Activated CD4-positive, alpha-beta T cell treated with anti-CD3 and anti-CD28 coated beads, Interleukin-2, amount 10 ng/mL, durations not matched to agents 24 days and 14 days (primary cell): ENCODE measurements around the gene PROS1. TPM values are rescaled to one million over a fixed set of nuclear protein-coding genes. Genes with fewer than 3 reads are reported as not detected.
"Not testable (repeated sequence)": the region's sequence is repeated elsewhere in the genome, so short reads cannot be mapped to it uniquely, and the experiment has no call there.

Experiments
- DNase-seq: peaks from one replicate; pipeline ENCODE4 v3.0.0; 2022
- H3K27ac Mint-ChIP-seq: one replicate; pipeline ENCODE4 v1.8.0; 2022; ENCODE audit warnings: mild to moderate bottlenecking, mixed read lengths
- H3K27me3 Mint-ChIP-seq: one replicate; pipeline ENCODE4 v1.8.0; 2022; ENCODE audit warnings: mixed read lengths
- H3K36me3 Mint-ChIP-seq: one replicate; pipeline ENCODE4 v1.8.0; 2022; ENCODE audit warnings: low read depth, mild to moderate bottlenecking, mixed read lengths
- H3K4me1 Mint-ChIP-seq: one replicate; pipeline ENCODE4 v1.8.0; 2021; ENCODE audit warnings: mixed read lengths
- H3K4me3 Mint-ChIP-seq: one replicate; pipeline ENCODE4 v1.8.0; 2022; ENCODE audit warnings: mild to moderate bottlenecking, moderate library complexity, mixed read lengths
- H3K9me3 Mint-ChIP-seq: one replicate; pipeline ENCODE4 v1.8.0; 2021; ENCODE audit warnings: mixed read lengths
- intact Hi-C: fragments of 100-400 bp; cut with micrococcal nuclease; formaldehyde crosslinking; loops from one replicate; pipeline ENCODE4 v1.15.1; 2023
- total RNA-seq: library from RNA; stranded (reverse); gene quantifications from 2 replicates; pipeline ENCODE4 v1.2.3, GENCODE V29; 2022

Gene PROS1
- total RNA-seq, 1 donor from 2014 or later = 1.3 TPM

DNA sequence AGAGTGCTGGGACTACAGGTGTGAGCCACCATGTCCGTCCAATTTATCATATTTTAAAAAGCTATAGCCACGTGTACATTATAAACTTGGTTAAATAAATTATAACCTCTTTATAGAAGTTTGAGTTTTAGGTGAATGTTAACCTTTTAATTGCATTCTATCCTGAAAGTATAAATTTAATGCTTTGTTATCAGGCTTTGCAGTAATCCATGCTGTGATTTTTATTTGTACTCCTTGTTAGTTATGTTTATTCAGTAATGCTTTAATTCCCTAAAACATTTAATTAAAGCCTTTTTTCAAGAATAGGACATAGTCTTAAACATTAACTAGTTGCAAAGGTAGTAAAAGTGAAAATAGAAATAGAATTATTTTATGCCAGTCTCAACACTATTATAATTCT is 17.9 kb upstream of the PROS1 start:
- no peak overlapping the region for H3K4me3 Mint-ChIP-seq
- no peaks in the 10 kb centered on the region for H3K9me3 Mint-ChIP-seq
- peaks cover 7% of the 10 kb centered on the region for H3K4me1 Mint-ChIP-seq
- no peak for DNase-seq
- H3K27me3 Mint-ChIP-seq = no peaks in the 10 kb centered on the region
- no peaks in the 10 kb centered on the region for H3K36me3 Mint-ChIP-seq
- no peak overlapping the region for H3K27ac Mint-ChIP-seq
- intact Hi-C loops = no loop called here

- H3K27me3 Mint-ChIP-seq = no peaks in the 10 kb centered on the region
- no peaks in the 10 kb centered on the region for H3K9me3 Mint-ChIP-seq
- peaks cover 7% of the 10 kb centered on the region for H3K4me1 Mint-ChIP-seq
- no peak overlapping the region for H3K27ac Mint-ChIP-seq
- no peak for DNase-seq
- no peaks in the 10 kb centered on the region for H3K36me3 Mint-ChIP-seq
- intact Hi-C loops = no loop called here
- no peak overlapping the region for H3K4me3 Mint-ChIP-seq
Observed at GRCh38 chr3:93989241-93989640, 15.5 kb upstream of the PROS1 start.

DNA sequence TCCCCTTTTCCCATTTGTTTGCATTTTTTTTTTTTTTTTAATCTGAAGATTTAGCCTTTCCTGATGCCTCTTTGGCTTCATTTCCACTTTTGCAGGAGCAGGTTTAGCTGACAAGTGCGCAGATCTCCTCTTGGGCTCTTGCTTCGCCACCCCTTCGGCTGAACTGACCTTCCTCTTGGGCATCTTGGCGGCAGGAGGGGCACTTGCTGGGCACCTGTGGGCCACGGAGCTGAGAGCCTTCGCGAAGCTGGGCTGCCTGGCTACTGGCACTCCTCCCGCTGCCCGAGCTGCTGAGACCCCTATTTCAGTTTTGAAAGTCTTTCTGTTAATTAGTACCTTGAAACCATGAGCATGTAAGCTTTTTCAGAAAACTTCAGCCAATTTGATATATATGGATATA is 15.1 kb upstream of the PROS1 start:
- H3K4me3 Mint-ChIP-seq = no peak overlapping the region
- no peak for DNase-seq
- no peaks in the 10 kb centered on the region for H3K36me3 Mint-ChIP-seq
- no peaks in the 10 kb centered on the region for H3K9me3 Mint-ChIP-seq
- intact Hi-C loops = no loop called here
- peaks cover 2% of the 10 kb centered on the region for H3K4me1 Mint-ChIP-seq
- H3K27ac Mint-ChIP-seq = no peak overlapping the region
- H3K27me3 Mint-ChIP-seq = no peaks in the 10 kb centered on the region

DNA sequence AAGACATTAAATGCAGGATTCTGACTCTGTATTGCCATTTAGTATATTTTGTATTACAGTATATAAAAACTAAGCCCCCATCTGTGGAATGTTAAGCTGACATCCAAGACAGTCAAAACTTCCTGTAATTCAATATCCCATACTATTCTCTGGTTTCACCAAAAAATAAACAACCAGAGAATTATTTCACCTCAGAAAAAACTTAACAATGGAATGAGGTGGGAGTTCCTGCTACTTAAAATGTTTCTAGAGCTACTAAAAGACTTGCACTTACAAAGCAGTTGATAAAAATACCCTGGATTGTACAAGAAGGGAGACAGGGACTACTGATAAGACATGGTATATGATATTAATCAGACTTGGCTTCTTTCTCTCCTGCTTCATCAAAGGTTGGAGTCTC is 14.6 kb upstream of the PROS1 start:
- H3K27ac Mint-ChIP-seq = no peak overlapping the region
- no peak for DNase-seq
- H3K9me3 Mint-ChIP-seq = no peaks in the 10 kb centered on the region
- intact Hi-C loops = no loop called here
- no peaks in the 10 kb centered on the region for H3K36me3 Mint-ChIP-seq
- no peaks in the 10 kb centered on the region for H3K27me3 Mint-ChIP-seq
- H3K4me3 Mint-ChIP-seq = no peak overlapping the region
- H3K4me1 Mint-ChIP-seq = peaks cover 2% of the 10 kb centered on the region

- intact Hi-C loops = no loop called here
- H3K36me3 Mint-ChIP-seq = no peaks in the 10 kb centered on the region
- DNase-seq = no peak
- H3K9me3 Mint-ChIP-seq = no peaks in the 10 kb centered on the region
- peaks cover 13% of the 10 kb centered on the region for H3K4me1 Mint-ChIP-seq
- no peak overlapping the region for H3K27ac Mint-ChIP-seq
- no peak overlapping the region for H3K4me3 Mint-ChIP-seq
- no peaks in the 10 kb centered on the region for H3K27me3 Mint-ChIP-seq
Observed at GRCh38 chr3:93984618-93985017, 10.9 kb upstream of the PROS1 start.

DNA sequence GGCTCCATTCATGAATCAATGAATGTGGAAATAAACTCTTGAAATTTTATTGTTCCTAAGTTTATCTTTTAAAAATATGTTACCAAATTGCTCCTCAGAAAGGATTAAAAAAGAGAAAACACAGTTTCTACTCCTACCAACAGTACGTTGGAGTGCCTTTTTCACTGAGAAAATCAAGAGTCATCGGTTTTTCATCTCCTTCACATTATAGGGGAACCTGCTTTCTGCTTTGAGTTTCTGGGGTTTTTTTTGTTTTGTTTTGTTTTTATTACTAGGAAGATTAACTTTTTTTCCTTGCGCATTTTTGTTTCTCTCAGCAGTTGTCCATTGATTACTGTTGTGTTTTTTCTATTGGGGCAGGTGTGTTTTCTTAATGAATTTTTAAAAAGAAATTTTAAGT is 9.7 kb upstream of the PROS1 start:
- no peak for DNase-seq
- intact Hi-C loops = loop anchor here (2.0 kb wide), 1 partner anchor 19 kb away; no protein-coding TSS in a partner anchor
- Mint-ChIP-seq H3K9me3 (no peaks in the 10 kb centered on the region), H3K27me3 (no peaks in the 10 kb centered on the region), H3K4me1 (peaks cover 16% of the 10 kb centered on the region), H3K27ac (no peak overlapping the region), H3K36me3 (no peaks in the 10 kb centered on the region), H3K4me3 (no peak overlapping the region)

DNA sequence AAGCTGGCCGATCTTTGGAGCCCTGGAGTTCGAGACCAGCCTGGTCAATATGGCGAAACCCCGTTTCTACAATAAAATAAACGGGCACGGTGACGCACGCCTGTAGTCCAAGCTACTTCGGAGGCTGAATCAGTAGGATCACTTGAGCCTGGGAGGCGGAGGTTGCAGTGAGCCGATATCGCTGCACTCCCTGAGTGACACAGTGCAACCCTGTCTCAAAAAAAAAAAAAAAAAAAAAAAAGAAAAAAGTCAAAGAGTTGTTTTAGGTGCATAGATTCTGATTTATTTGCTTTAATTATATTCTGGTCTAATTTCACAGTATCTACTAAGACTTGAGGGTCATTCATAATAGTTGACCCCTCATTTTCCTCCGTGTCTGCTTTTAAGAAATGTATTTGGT is 8.0 kb upstream of the PROS1 start:
- Mint-ChIP-seq H3K36me3 (no peaks in the 10 kb centered on the region), H3K9me3 (no peaks in the 10 kb centered on the region), H3K27me3 (no peaks in the 10 kb centered on the region), H3K4me3 (peak overlapping the region; percentile 2), H3K4me1 (peaks cover 19% of the 10 kb centered on the region), H3K27ac (no peak overlapping the region)
- DNase-seq = no peak
- intact Hi-C loops = loop anchor here (2.0 kb wide), 1 partner anchor 21 kb away; no protein-coding TSS in a partner anchor

GRCh38 chr3:93979850-93980676 is 6.4 kb upstream of the PROS1 start, which contains the start of gene ARL13B:
ARL13B (plus strand) TSS chr3:93980155; CDS start chr3:93980424, 269 bp downstream.
- peak within 1 kb of the TSS; percentile 91 for H3K27ac Mint-ChIP-seq
- H3K9me3 Mint-ChIP-seq = no peaks in the 10 kb centered on the region
- H3K36me3 Mint-ChIP-seq = no peaks in the 10 kb centered on the region
- DNase-seq = peak; percentile 98
- H3K4me3 Mint-ChIP-seq = peak within 1 kb of the TSS; percentile 90
- intact Hi-C loops = loop anchor here (1.0 kb wide), 1 partner anchor 83 kb away; the partner anchor contains the start of gene NSUN3
- H3K4me1 Mint-ChIP-seq = peaks cover 19% of the 10 kb centered on the region
- H3K27me3 Mint-ChIP-seq = no peaks in the 10 kb centered on the region

DNA sequence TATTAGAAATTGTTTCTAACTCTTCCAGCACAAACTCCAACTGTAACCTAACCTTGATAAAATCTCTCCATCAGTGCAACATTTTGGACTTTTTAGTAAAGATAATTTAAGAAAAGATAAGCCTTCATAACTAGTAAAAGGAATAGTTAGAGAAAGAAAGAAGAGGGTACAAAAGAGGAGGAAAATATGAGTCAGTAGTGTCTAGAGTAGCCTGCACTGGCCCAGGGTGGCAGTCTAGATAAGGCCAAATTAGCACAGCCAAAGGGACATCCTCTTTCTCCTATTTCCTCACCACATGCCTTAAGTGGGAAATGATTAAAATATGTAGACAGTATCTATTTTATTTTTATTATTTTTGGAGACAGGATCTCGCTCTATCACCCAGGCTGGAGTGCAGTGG is 3.7 kb downstream of the PROS1 start:
- intact Hi-C loops = no loop called here
- DNase-seq = no peak
- H3K4me1 Mint-ChIP-seq = peaks cover 10% of the 10 kb centered on the region
- H3K27ac Mint-ChIP-seq = no peak overlapping the region
- H3K27me3 Mint-ChIP-seq = peaks cover 9% of the 10 kb centered on the region
- peaks cover 6% of the 10 kb centered on the region for H3K9me3 Mint-ChIP-seq
- H3K4me3 Mint-ChIP-seq = no peak overlapping the region
- H3K36me3 Mint-ChIP-seq = no peaks in the 10 kb centered on the region

DNA sequence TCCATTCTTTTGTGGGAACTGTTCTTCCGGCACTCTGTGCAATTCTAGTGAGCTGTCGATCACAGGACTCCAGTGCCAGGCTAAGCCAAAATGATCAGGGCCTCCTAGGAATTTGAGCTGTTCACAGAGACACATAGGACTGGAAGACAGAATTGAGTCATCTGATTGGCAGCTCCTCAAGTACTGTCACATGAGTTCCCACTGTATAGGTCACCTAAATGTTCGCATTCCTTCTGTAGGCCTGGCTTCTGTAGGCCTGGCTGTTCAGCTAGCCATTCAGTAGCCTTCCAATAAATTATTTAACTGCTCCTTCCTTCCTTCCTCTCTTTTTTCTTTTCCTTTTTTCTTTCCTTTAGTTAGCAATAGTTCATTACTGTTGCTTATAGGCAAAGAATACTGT is 4.3 kb downstream of the PROS1 start:
- no peak overlapping the region for H3K4me3 Mint-ChIP-seq
- peaks cover 9% of the 10 kb centered on the region for H3K27me3 Mint-ChIP-seq
- no peaks in the 10 kb centered on the region for H3K36me3 Mint-ChIP-seq
- intact Hi-C loops = no loop called here
- H3K4me1 Mint-ChIP-seq = peaks cover 10% of the 10 kb centered on the region
- H3K9me3 Mint-ChIP-seq = peaks cover 6% of the 10 kb centered on the region
- no peak overlapping the region for H3K27ac Mint-ChIP-seq
- DNase-seq = no peak

DNA sequence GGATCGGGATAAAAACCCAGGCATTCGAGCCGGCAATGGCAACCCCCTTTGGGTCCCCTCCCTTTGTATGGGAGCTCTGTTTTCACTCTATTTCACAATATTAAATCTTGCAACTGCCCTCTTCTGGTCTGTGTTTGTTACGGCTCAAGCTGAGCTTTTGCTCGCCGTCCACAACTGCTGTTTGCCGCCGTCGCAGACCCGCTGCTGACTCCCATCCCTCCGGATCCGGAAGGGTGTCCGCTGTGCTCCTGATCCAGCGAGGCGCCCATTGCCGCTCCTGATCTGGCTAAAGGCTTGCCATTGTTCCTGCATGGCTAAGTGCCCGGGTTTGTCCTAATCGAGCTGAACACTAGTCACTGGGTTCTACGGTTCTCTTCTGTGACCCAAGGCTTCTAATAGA is 8.6 kb downstream of the PROS1 start:
- H3K4me1 Mint-ChIP-seq, H3K36me3 Mint-ChIP-seq, H3K27ac Mint-ChIP-seq, H3K9me3 Mint-ChIP-seq, intact Hi-C loops, H3K27me3 Mint-ChIP-seq, DNase-seq, H3K4me3 Mint-ChIP-seq: not testable (repeated sequence)

GRCh38 chr3:93962798-93963197 is 10.9 kb downstream of the PROS1 start:
- H3K36me3 Mint-ChIP-seq = no peaks in the 10 kb centered on the region
- peaks cover 6% of the 10 kb centered on the region for H3K9me3 Mint-ChIP-seq
- no peak overlapping the region for H3K27ac Mint-ChIP-seq
- intact Hi-C loops = no loop called here
- DNase-seq = no peak
- H3K27me3 Mint-ChIP-seq = peaks cover 2% of the 10 kb centered on the region
- no peak overlapping the region for H3K4me3 Mint-ChIP-seq
- no peaks in the 10 kb centered on the region for H3K4me1 Mint-ChIP-seq

DNA sequence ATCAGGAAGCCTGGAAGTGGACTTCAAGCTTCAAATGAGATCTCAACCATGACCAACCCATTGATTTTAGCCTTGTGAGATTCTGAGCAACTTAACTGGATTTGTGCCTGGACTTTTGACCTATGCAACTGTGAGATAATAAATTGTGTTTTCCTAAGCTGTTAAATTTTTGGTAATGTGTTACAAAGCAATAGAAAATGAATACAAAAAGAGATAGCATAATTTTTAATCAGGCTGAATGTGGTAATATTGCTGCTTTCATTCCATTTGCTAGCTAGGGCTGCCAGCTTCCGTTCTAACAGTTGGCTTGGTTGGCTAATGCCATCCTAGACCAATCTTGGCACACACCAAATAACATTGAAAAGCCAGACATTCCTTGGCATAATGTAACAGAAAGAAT is 12.2 kb downstream of the PROS1 start:
- no peaks in the 10 kb centered on the region for H3K4me1 Mint-ChIP-seq
- intact Hi-C loops = no loop called here

GRCh38 chr3:93961026-93961425 is 12.7 kb downstream of the PROS1 start:
- intact Hi-C loops = no loop called here
- Mint-ChIP-seq H3K36me3 (no peaks in the 10 kb centered on the region), H3K27ac (no peak overlapping the region), H3K9me3 (peaks cover 3% of the 10 kb centered on the region), H3K4me1 (no peaks in the 10 kb centered on the region), H3K27me3 (peaks cover 2% of the 10 kb centered on the region), H3K4me3 (no peak overlapping the region)
- no peak for DNase-seq

More for the DNA sequence above, 12.2 kb downstream of the PROS1 start:
- DNase-seq = no peak
- Mint-ChIP-seq H3K27ac (no peak overlapping the region), H3K4me3 (no peak overlapping the region), H3K27me3 (peaks cover 2% of the 10 kb centered on the region), H3K9me3 (peaks cover 6% of the 10 kb centered on the region), H3K36me3 (no peaks in the 10 kb centered on the region)

DNA sequence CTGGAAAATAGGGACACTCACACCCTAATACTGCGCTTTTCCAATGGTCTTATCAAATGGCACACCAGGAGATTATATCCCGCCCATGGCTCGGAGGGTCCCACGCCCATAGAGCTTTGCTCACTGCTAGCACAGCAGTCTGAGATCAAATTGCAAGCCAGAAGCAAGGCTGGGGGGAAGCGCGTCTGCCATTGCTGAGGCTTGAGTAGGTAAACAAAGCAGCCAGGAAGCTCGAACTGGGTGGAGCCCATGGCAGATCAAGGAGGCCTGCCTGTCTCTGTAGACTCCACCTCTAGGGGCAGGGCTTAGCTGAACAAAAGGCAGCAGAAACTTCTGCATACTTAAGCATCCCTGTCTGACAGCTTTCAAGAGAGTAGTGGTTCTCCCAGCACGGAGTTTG is 23.7 kb downstream of the PROS1 start:
- intact Hi-C loops, H3K27ac Mint-ChIP-seq, H3K4me1 Mint-ChIP-seq, H3K4me3 Mint-ChIP-seq, H3K36me3 Mint-ChIP-seq, H3K27me3 Mint-ChIP-seq, H3K9me3 Mint-ChIP-seq, DNase-seq: not testable (repeated sequence)
